Measurements from ENCODE around the gene MAP4K2. TPM values are rescaled to one million over a fixed set of nuclear protein-coding genes. Genes with fewer than 3 reads are reported as not detected.
A peak's percentile ranks its signal among the peaks of the same experiment; 100 is the strongest.

MAP4K2 gene
- total RNA-seq, 3 donors from 2014 or later, result 8.7 to 16.8 (median 14.1) TPM

GRCh38 chr11:64760759-64761420 is 42.1 kb downstream of the MAP4K2 start:
- no peak for TF ChIP-seq CTCF (IDR thresholded peaks at IDR 0.05)
- ATAC-seq (no peak), DNase-seq (no peak)

GRCh38 chr11:64759722-64760719 is 43.0 kb downstream of the MAP4K2 start, which contains the start of gene PYGM:
Gene PYGM (minus strand): TSS chr11:64759974. CDS start chr11:64759898, 76 bp downstream.
- intact Hi-C loops (cut with DNase I, micrococcal nuclease), result no loop called here

More at GRCh38 chr11:64760759-64761420, 42.1 kb downstream of the MAP4K2 start:
- H3K4me3 ChIP-seq, result no peak overlapping the region
- H3K9me3 ChIP-seq, result no peaks in the 10 kb centered on the region
- peaks cover 6% of the 10 kb centered on the region for H3K4me1 ChIP-seq (ENCODE audit: low read depth)
- intact Hi-C loops (cut with DNase I, micrococcal nuclease), result no loop called here
- peaks cover 2% of the 10 kb centered on the region for H3K36me3 ChIP-seq (ENCODE audit: low read depth)

GRCh38 chr11:64759131-64759721 is 43.8 kb downstream of the MAP4K2 start:
- intact Hi-C loops (cut with DNase I, micrococcal nuclease), result no loop called here
- no peak overlapping the region for H3K4me3 ChIP-seq

More at GRCh38 chr11:64759722-64760719, 43.0 kb downstream of the MAP4K2 start, which contains the start of gene PYGM:
- Histone ChIP-seq H3K4me1 (ENCODE audit: low read depth) (peaks cover 4% of the 10 kb centered on the region), H3K36me3 (ENCODE audit: low read depth) (no peaks in the 10 kb centered on the region), H3K9me3 (no peaks in the 10 kb centered on the region), H3K4me3 (no peak within 1 kb of the TSS)
- no peak for TF ChIP-seq CTCF (IDR thresholded peaks at IDR 0.05)
- DNase-seq (peak in 1 of 3 donors; percentile 56), ATAC-seq (peak; percentile 23)

GRCh38 chr11:64758330-64759079 is 44.5 kb downstream of the MAP4K2 start:
- no peaks in the 10 kb centered on the region for H3K36me3 ChIP-seq (ENCODE audit: low read depth)
- H3K9me3 ChIP-seq, result no peaks in the 10 kb centered on the region
- H3K4me3 ChIP-seq, result no peak overlapping the region
- no peak for ATAC-seq
- no peak for DNase-seq
- no peaks in the 10 kb centered on the region for H3K4me1 ChIP-seq (ENCODE audit: low read depth)
- TF ChIP-seq CTCF (IDR thresholded peaks at IDR 0.05), result no peak
- intact Hi-C loops (cut with DNase I, micrococcal nuclease), result no loop called here

More at GRCh38 chr11:64759131-64759721, 43.8 kb downstream of the MAP4K2 start:
- Histone ChIP-seq H3K4me1 (ENCODE audit: low read depth) (no peaks in the 10 kb centered on the region), H3K36me3 (ENCODE audit: low read depth) (no peaks in the 10 kb centered on the region), H3K9me3 (no peaks in the 10 kb centered on the region)
- ATAC-seq (no peak), DNase-seq (no peak)
- TF ChIP-seq CTCF (IDR thresholded peaks at IDR 0.05), result no peak
